Kasumi-1 (cell line): ENCODE measurements around the gene OR4N2.
"Not testable (repeated sequence)": the region's sequence is repeated elsewhere in the genome, so short reads cannot be mapped to it uniquely, and the experiment has no call there.

Source experiments
- DNase-seq, 2 experiments: peaks; one replicate each; lab custom pipeline; 2025; lab: John Stamatoyannopoulos, UW

OR4N2 gene

GRCh38 chr14:19834203-19834848 is 30.8 kb downstream of the OR4N2 start:
- not testable (repeated sequence) for DNase-seq

DNA sequence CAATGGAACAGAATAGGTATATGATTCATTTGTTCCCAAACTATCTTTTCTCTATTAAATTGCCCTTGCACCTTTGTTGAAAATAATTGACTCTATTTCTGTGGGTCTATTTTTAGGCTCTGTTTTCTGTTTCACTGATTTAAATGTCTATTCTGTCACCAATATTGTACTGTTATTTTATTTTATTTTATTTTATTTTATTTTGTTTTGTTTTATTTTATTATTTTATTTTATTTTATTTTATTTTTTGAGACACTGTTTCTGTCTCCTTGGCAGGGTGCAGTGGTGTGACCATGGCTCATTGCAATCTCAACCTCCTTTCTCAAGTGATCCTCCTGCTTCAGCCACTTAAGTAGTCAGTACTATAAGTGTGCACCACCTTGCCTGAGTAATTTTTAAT is 34.9 kb downstream of the OR4N2 start:
- DNase-seq = no peak

GRCh38 chr14:19851365-19851764 is 47.8 kb downstream of the OR4N2 start:
- DNase-seq = no peak

- DNase-seq = not testable (repeated sequence)
Observed at GRCh38 chr14:19866061-19866669, 62.6 kb downstream of the OR4N2 start.

GRCh38 chr14:19873178-19873577 is 69.6 kb downstream of the OR4N2 start:
- no peak for DNase-seq

DNA sequence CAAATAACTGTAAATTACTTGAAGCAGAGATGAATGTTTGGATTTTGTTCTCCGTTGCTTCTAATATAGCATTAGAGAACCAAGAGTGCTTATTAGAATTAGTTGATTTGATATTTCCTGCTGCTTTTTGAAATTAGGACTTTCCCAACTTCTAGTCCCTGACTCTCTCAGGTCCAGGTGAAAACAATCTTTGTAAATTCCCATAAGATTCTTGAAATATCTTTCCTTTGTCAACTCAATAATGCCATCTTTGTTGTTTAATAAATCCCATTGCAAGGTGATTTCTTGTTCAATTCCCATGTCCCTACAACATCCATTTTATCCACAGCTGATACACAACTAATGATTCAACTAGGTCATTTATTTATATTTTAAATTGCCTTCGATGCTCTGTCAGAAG is 71.3 kb downstream of the OR4N2 start, which contains the start of gene OR4K2:
TSS of gene OR4K2 (plus strand) at position 301 of the 400 bp plus-strand sequence. CDS start 1,126 bp downstream, outside the sequence.
- no peak for DNase-seq

GRCh38 chr14:19878029-19878642 is 74.6 kb downstream of the OR4N2 start:
- DNase-seq = peak; percentile 48 to 52
